C1 segment of cervical spinal cord (tissue), 14 donors: ENCODE data around the gene PCDHGA1.
"Not testable (repeated sequence)": the region's sequence is repeated elsewhere in the genome, so short reads cannot be mapped to it uniquely, and the experiment has no call there.

Source experiments
- DNase-seq, 14 donors: peaks; one replicate each; lab custom pipeline; 2025; lab: John Stamatoyannopoulos, UW

Gene PCDHGA1

GRCh38 chr5:141330299-141331080, at the start of gene PCDHGA1:
Gene PCDHGA1 (plus strand): TSS chr5:141330514.
- no peak for DNase-seq

- DNase-seq, result no peak
Observed at GRCh38 chr5:141298376-141298775, 31.9 kb upstream of the PCDHGA1 start.

GRCh38 chr5:141303756-141304155, 26.6 kb upstream of the PCDHGA1 start, which contains the start of gene SLC25A2:
Gene SLC25A2 (minus strand): TSS chr5:141304049. CDS start chr5:141303865, 184 bp downstream.
- DNase-seq, result no peak

- DNase-seq, result no peak
Observed at GRCh38 chr5:141306630-141307029, 23.7 kb upstream of the PCDHGA1 start.

GRCh38 chr5:141313711-141314110, 16.6 kb upstream of the PCDHGA1 start:
- DNase-seq, result no peak

GRCh38 chr5:141316963-141317362, 13.4 kb upstream of the PCDHGA1 start:
- not testable (repeated sequence) for DNase-seq

GRCh38 chr5:141319202-141319601, 11.1 kb upstream of the PCDHGA1 start:
- no peak for DNase-seq

- DNase-seq, result no peak
Observed at GRCh38 chr5:141319699-141320098, 10.6 kb upstream of the PCDHGA1 start.

- peak; percentile 20 to 91 (median 82) for DNase-seq
Observed at GRCh38 chr5:141320225-141321169, 9.8 kb upstream of the PCDHGA1 start, which contains the start of gene TAF7. Gene TAF7 (minus strand): TSS chr5:141320784. CDS start chr5:141320044, 740 bp downstream.

GRCh38 chr5:141322261-141322660, 8.1 kb upstream of the PCDHGA1 start:
- DNase-seq, result no peak

- peak in 12 of 14 donors; percentile 3 to 68 (median 44) for DNase-seq
Observed at GRCh38 chr5:141326088-141326854, 4.0 kb upstream of the PCDHGA1 start.

- DNase-seq, result no peak
Observed at GRCh38 chr5:141328231-141328630, 2.1 kb upstream of the PCDHGA1 start.

- not testable (repeated sequence) for DNase-seq
Observed at GRCh38 chr5:141332571-141332970, 2.3 kb downstream of the PCDHGA1 start.

- DNase-seq, result no peak
Observed at GRCh38 chr5:141338538-141339306, 8.4 kb downstream of the PCDHGA1 start, which contains the start of gene PCDHGA2. Gene PCDHGA2 (plus strand): TSS chr5:141338760.

GRCh38 chr5:141340781-141341354, 10.6 kb downstream of the PCDHGA1 start:
- DNase-seq, result not testable (repeated sequence)

GRCh38 chr5:141342773-141343172, 12.5 kb downstream of the PCDHGA1 start:
- no peak for DNase-seq

- no peak for DNase-seq
Observed at GRCh38 chr5:141343242-141343952, 13.1 kb downstream of the PCDHGA1 start, which contains the start of gene PCDHGA3. Gene PCDHGA3 (plus strand): TSS chr5:141343829. CDS start chr5:141344034, 205 bp downstream.

GRCh38 chr5:141343953-141344463, 13.7 kb downstream of the PCDHGA1 start:
- DNase-seq, result no peak

GRCh38 chr5:141345327-141345726, 15.0 kb downstream of the PCDHGA1 start:
- no peak for DNase-seq
